Hepatocyte (in vitro differentiated cells): Measurements from ENCODE around the gene CA12. TPM values are rescaled to one million over a fixed set of nuclear protein-coding genes. Genes with fewer than 3 reads are reported as not detected.
A peak's percentile ranks its signal among the peaks of the same experiment; 100 is the strongest.

ENCODE experiments used
- DNase-seq: peaks from one replicate; pipeline ENCODE4 v3.0.0-alpha.2; 2016; ENCODE audit warnings: low spot score
- H2AFZ ChIP-seq: fragments of 200-600 bp; sonication (generic); 2 replicates; pipeline ENCODE4 v1.6.0; 2016; ENCODE audit warnings: antibody characterized with exemption, mild to moderate bottlenecking
- H3K27ac ChIP-seq: fragments of 200-600 bp; sonication (generic); 2 replicates; pipeline ENCODE4 v1.5.1; 2016; ENCODE audit warnings: mild to moderate bottlenecking
- H3K27me3 ChIP-seq: fragments of 200-600 bp; sonication (generic); 2 replicates; pipeline ENCODE4 v1.6.1; 2016
- H3K36me3 ChIP-seq: fragments of 200-600 bp; sonication (generic); replicated peaks from 2 replicates; pipeline ENCODE4 v1.5.1; 2016; ENCODE audit warnings: low read depth; ENCODE audit not compliant: insufficient read depth
- H3K4me1 ChIP-seq: fragments of 200-600 bp; sonication (generic); 2 replicates; pipeline ENCODE4 v1.5.1; 2016; ENCODE audit warnings: mild to moderate bottlenecking, moderate library complexity; ENCODE audit not compliant: insufficient read depth
- H3K4me2 ChIP-seq: fragments of 200-600 bp; sonication (generic); 2 replicates; pipeline ENCODE4 v1.6.0; 2016
- H3K4me3 ChIP-seq: fragments of 200-600 bp; sonication (generic); 2 replicates; pipeline ENCODE4 v1.5.1; 2016; ENCODE audit warnings: mild to moderate bottlenecking
- H3K79me2 ChIP-seq: fragments of 200-600 bp; sonication (generic); 2 replicates; pipeline ENCODE4 v1.6.0; 2017; ENCODE audit warnings: mild to moderate bottlenecking
- H3K9me2 ChIP-seq: fragments of 200-600 bp; sonication (generic); replicated peaks from 2 replicates; pipeline ENCODE4 v1.6.0; 2017; ENCODE audit warnings: mild to moderate bottlenecking; ENCODE audit not compliant: insufficient read depth
- H3K9me3 ChIP-seq: fragments of 200-600 bp; sonication (generic); 2 replicates; pipeline ENCODE4 v1.5.1; 2016; ENCODE audit warnings: low read depth, mild to moderate bottlenecking
- H4K20me1 ChIP-seq: fragments of 200-600 bp; sonication (generic); 2 replicates; pipeline ENCODE4 v1.6.0; 2016; ENCODE audit warnings: mild to moderate bottlenecking; ENCODE audit not compliant: insufficient read depth, poor library complexity, severe bottlenecking
- EZH2 ChIP-seq: fragments of 200-600 bp; sonication (generic); IDR thresholded peaks from 2 replicates; pipeline ENCODE4 v1.6.1; 2016; ENCODE audit warnings: antibody characterized with exemption, mild to moderate bottlenecking, borderline replicate concordance
- EZH2phosphoT487 ChIP-seq: fragments of 200-600 bp; sonication (generic); IDR thresholded peaks from one replicate; pipeline ENCODE4 v1.6.1; 2018; ENCODE audit warnings: antibody characterized with exemption, mild to moderate bottlenecking, low read depth, moderate library complexity; ENCODE audit not compliant: unreplicated experiment, severe bottlenecking
- WGBS: methylation state at CpG from one replicate; pipeline ENCODE4 v1.1.6; 2016; ENCODE audit warnings: low lambda C conversion rate; ENCODE audit errors: missing lambda C conversion rate; 5-methylcytosine and 5-hydroxymethylcytosine counted together
- polyA plus RNA-seq: library from polyadenylated mRNA; unstranded; fragments of >200 nt; fragmentation: Nextera tagmentation; extraction: Ambion mirVana; gene quantifications from 2 replicates; pipeline ENCODE4 v1.2.1, GENCODE V29; 2016
- total RNA-seq: library from RNA; depleted of rRNA; stranded (reverse); fragments of >200 nt; gene quantifications from 2 replicates; pipeline ENCODE4 v1.2.3, GENCODE V29; 2014
- TF ChIP-seq, protein P1 (sequence below): fragments of 200-600 bp; sonication (generic); IDR thresholded peaks from 2 replicates; pipeline ENCODE4 v1.5.1; 2016; ENCODE audit warnings: antibody characterized with exemption, mild to moderate bottlenecking; ENCODE audit not compliant: poor library complexity

CA12 gene
- total and polyA plus RNA-seq, 2 experiments from 2014 or later: 13.8 to 16.6 TPM

DNA sequence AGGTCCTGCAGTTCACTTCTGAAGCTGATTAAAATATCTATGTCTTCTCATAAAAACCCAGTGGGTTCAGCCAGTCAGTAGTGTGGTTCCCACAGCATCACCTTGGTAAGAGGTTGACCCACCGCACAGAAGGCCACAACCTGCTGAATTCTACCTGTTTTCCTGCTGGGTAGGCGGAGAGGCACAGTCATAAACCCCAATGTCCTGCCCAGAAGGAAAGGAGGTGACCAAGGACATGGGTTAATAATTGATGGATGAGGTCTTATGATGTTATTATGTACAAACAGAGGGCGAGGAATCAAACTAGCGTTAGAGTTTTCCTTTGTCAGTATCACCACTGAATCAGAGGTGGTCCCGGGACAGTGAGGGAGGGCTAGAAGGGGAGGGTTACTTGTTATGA, 27.8 kb downstream of the CA12 start:
- DNase-seq: peak; percentile 51
- Histone ChIP-seq H3K27ac (no peak overlapping the region), H2AFZ (no peak overlapping the region), H3K27me3 (no peaks in the 10 kb centered on the region), H3K9me3 (no peaks in the 10 kb centered on the region), H3K4me1 (no peaks in the 10 kb centered on the region), H3K36me3 (no peaks in the 10 kb centered on the region), H3K4me3 (no peak overlapping the region), H3K79me2 (no peaks in the 10 kb centered on the region), H4K20me1 (no peaks in the 10 kb centered on the region), H3K9me2 (no peaks in the 10 kb centered on the region), H3K4me2 (no peak overlapping the region)
- TF ChIP-seq EZH2: no peak
- TF ChIP-seq EZH2phosphoT487: no peak
- TF ChIP-seq, protein P1, sequence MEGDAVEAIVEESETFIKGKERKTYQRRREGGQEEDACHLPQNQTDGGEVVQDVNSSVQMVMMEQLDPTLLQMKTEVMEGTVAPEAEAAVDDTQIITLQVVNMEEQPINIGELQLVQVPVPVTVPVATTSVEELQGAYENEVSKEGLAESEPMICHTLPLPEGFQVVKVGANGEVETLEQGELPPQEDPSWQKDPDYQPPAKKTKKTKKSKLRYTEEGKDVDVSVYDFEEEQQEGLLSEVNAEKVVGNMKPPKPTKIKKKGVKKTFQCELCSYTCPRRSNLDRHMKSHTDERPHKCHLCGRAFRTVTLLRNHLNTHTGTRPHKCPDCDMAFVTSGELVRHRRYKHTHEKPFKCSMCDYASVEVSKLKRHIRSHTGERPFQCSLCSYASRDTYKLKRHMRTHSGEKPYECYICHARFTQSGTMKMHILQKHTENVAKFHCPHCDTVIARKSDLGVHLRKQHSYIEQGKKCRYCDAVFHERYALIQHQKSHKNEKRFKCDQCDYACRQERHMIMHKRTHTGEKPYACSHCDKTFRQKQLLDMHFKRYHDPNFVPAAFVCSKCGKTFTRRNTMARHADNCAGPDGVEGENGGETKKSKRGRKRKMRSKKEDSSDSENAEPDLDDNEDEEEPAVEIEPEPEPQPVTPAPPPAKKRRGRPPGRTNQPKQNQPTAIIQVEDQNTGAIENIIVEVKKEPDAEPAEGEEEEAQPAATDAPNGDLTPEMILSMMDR: no peak
- 66% methylated on average over 5 of the region's 5 CpGs for WGBS

DNA sequence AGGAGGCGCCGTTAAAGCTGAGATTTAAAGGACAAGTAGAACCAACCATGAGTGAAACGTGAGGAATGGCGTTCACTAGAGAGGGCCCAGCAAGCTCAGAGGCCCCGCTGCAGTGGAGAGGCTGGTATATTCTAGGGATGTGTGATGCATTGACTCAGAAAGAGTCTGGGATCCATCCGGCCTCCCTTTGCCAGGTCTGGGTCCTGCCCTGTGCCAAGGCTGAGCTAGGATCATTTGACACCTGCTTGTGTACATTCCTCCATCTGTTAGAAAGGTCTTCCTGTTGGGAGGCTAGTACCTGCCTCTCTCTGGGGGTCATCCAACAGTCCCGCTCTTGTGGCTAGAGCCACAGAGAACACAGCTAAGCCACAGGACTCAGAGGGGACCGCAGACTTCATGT, 28.4 kb downstream of the CA12 start:
- no peaks in the 10 kb centered on the region for H3K27me3 ChIP-seq
- H4K20me1 ChIP-seq: no peaks in the 10 kb centered on the region
- no peak overlapping the region for H3K4me2 ChIP-seq
- TF ChIP-seq EZH2phosphoT487: no peak
- TF ChIP-seq, protein P1: no peak
- no peak for TF ChIP-seq EZH2
- H3K36me3 ChIP-seq: no peaks in the 10 kb centered on the region
- no peak overlapping the region for H3K27ac ChIP-seq
- H3K9me2 ChIP-seq: no peaks in the 10 kb centered on the region
- DNase-seq: no peak
- H3K4me1 ChIP-seq: no peaks in the 10 kb centered on the region
- no peaks in the 10 kb centered on the region for H3K9me3 ChIP-seq
- no peak overlapping the region for H3K4me3 ChIP-seq
- WGBS: 83% methylated on average over 8 of the region's 8 CpGs
- H3K79me2 ChIP-seq: no peaks in the 10 kb centered on the region
- no peak overlapping the region for H2AFZ ChIP-seq

DNA sequence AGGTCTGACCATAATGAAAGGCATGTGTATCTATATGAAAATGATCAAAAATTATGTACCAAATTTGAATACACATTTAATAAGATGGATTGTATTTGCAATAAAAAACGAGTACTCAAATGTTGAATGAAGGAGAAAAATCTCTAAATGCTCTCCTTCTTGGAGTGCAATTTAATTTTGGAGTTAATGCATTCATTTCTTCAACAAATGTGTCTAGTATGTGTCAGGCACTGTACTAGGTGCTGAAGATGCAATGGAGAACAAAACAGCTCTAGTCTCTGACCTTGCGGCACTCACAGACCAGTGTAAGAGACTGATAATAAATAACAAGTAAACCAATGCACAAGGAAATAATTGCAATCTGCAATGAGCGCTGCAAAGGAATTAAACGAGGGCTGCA, 28.8 kb downstream of the CA12 start:
- no peak overlapping the region for H3K4me2 ChIP-seq
- no peaks in the 10 kb centered on the region for H3K4me1 ChIP-seq
- H3K9me3 ChIP-seq: no peaks in the 10 kb centered on the region
- no peaks in the 10 kb centered on the region for H3K27me3 ChIP-seq
- no peaks in the 10 kb centered on the region for H4K20me1 ChIP-seq
- H3K36me3 ChIP-seq: no peaks in the 10 kb centered on the region
- TF ChIP-seq, protein P1: no peak
- no peak for TF ChIP-seq EZH2
- TF ChIP-seq EZH2phosphoT487: no peak
- no peak overlapping the region for H3K4me3 ChIP-seq
- H3K79me2 ChIP-seq: no peaks in the 10 kb centered on the region
- H3K9me2 ChIP-seq: no peaks in the 10 kb centered on the region
- no peak for DNase-seq
- no peak overlapping the region for H3K27ac ChIP-seq
- WGBS: 93% methylated on average over 4 of the region's 4 CpGs
- H2AFZ ChIP-seq: no peak overlapping the region

DNA sequence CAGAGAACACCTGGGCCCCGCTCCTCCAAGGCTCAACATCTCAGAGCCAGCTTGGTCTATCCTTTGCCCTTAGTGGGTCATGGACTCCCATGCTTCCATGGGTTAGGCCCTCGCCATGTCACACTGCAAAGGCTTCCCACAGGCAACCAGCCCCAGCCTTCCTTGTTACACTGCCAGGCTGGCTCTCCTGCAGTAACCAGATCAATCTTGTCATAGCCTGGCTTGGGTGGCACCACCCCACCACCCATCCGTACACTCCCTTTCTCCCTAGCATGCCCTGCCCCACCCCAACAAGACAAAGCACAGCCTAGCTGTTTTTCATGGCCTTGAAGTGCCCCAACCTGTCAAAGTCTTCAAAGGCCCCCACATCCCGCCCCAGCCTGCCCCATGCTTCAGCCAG, 30.5 kb downstream of the CA12 start:
- no peak overlapping the region for H2AFZ ChIP-seq
- TF ChIP-seq, protein P1: no peak
- TF ChIP-seq EZH2: no peak
- TF ChIP-seq EZH2phosphoT487: no peak
- no peaks in the 10 kb centered on the region for H4K20me1 ChIP-seq
- H3K27ac ChIP-seq: no peak overlapping the region
- no peaks in the 10 kb centered on the region for H3K9me2 ChIP-seq
- H3K79me2 ChIP-seq: no peaks in the 10 kb centered on the region
- no peaks in the 10 kb centered on the region for H3K27me3 ChIP-seq
- no peaks in the 10 kb centered on the region for H3K9me3 ChIP-seq
- peaks cover 4% of the 10 kb centered on the region for H3K4me1 ChIP-seq
- WGBS: 100% methylated on average over 4 of the region's 4 CpGs
- DNase-seq: no peak
- H3K4me2 ChIP-seq: no peak overlapping the region
- H3K36me3 ChIP-seq: no peaks in the 10 kb centered on the region
- no peak overlapping the region for H3K4me3 ChIP-seq
